ENCODE data around the gene AADACL4.

GRCh38 chr1:12703821-12704451 lies 60.1 kb downstream of the AADACL4 start:
- no peak for TF ChIP-seq EZH2 (IDR thresholded peaks at IDR 0.05; ENCODE audit: low read depth, low read length, severe bottlenecking)
- TF ChIP-seq EP300 (IDR thresholded peaks at IDR 0.05; ENCODE audit: borderline replicate concordance in 1 of 2, low read depth in 2 of 2, low read length in 2 of 2), result no peak
- TF ChIP-seq SP1 (IDR thresholded peaks at IDR 0.05; ENCODE audit: low read depth, low read length), result no peak
- no peak for TF ChIP-seq USF2 (IDR thresholded peaks at IDR 0.05; ENCODE audit: low read length)
- no peak for TF ChIP-seq MAX (IDR thresholded peaks at IDR 0.05)
- no peak for TF ChIP-seq CTCF (IDR thresholded peaks at IDR 0.05; ENCODE audit: control extremely low read depth in 1 of 3, insufficient read depth in 1 of 3, low read depth in 1 of 3, low read length in 3 of 3)
- no peak for TF ChIP-seq SIN3A (conservative IDR thresholded peaks at IDR 0.05 in 1 of 2, IDR thresholded peaks at IDR 0.05 in 1 of 2; ENCODE audit: low read depth in 1 of 2, low read length in 2 of 2)
- TF ChIP-seq CHD2 (IDR thresholded peaks at IDR 0.05; ENCODE audit: low read length), result no peak
- TF ChIP-seq HDAC2 (IDR thresholded peaks at IDR 0.05; ENCODE audit: borderline replicate concordance in 1 of 2, low read depth in 2 of 2, low read length in 2 of 2), result no peak
- no peak for TF ChIP-seq POLR2AphosphoS5 (IDR thresholded peaks at IDR 0.05; ENCODE audit: low read depth, low read length)

All from H1 (cell line).